ENCODE measurements around the gene NAP1L3.

The NAP1L3 gene

DNA sequence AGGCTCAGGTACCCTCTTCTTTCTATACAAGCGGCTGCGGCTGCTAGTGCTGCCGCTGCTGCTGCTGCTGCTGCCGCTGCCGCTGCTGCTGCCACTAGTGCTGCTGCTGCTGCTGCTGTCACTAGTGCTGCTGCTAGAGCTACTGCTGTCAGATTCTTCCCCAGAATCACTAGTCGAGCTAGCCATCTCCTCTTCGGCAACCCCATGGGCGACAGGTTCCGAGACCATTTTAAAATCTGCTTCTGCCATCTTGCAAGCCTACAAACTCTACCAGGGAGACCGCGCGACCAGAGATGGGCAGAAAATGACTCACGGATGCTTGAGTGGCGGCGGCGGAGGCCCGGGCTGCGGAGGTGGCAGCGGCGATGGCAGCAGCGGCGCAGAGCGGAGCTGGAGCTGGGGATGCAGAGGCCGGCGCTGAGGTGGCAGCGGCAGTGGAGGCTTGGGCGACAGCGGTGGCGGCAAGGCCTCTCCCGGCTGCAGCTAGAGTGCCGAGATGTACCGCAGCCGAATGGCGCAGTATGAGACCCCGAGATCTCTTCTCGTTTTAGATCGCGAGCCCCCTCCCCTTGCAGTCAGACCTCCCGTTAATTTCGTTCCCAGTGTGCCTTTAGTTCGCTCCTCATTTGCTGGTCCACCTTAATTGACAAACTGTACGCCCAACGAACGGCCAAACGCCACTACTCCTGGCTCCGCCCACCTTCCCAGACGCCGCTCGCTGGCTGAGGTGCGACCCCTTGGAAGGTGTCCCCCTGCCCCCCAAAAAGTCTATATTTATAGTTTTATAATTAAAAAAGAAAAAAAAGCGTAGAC, at the start of gene NAP1L3:
Gene NAP1L3 (minus strand): TSS at position 523 of the 813 bp plus-strand sequence. CDS start 274 bp downstream, at position 249.
- peak; percentile 24 for DNase-seq (ENCODE audit: extremely low read depth, low read depth)
- TF ChIP-seq, protein P1, sequence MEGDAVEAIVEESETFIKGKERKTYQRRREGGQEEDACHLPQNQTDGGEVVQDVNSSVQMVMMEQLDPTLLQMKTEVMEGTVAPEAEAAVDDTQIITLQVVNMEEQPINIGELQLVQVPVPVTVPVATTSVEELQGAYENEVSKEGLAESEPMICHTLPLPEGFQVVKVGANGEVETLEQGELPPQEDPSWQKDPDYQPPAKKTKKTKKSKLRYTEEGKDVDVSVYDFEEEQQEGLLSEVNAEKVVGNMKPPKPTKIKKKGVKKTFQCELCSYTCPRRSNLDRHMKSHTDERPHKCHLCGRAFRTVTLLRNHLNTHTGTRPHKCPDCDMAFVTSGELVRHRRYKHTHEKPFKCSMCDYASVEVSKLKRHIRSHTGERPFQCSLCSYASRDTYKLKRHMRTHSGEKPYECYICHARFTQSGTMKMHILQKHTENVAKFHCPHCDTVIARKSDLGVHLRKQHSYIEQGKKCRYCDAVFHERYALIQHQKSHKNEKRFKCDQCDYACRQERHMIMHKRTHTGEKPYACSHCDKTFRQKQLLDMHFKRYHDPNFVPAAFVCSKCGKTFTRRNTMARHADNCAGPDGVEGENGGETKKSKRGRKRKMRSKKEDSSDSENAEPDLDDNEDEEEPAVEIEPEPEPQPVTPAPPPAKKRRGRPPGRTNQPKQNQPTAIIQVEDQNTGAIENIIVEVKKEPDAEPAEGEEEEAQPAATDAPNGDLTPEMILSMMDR (IDR thresholded peaks at IDR 0.05; ENCODE audit: low read depth, low read length): no peak

DNA sequence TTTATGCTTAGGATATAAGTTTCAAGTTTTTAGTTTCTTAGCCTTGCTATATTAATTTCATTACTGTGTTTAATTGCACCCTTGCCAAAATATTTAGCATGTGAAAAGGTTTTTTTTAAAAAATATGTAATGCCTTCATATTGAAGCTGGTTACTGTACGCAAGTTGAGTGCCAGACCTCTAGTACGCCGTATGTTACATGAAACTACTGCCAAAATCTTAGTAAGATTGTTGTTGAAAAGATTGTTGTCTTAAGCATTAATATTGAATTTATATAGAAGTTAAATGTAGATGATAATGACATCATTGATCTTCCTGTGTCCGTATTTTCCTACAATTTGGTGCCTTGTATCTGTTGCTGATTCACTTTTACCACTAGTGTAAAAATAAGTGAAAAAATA, 37.7 kb upstream of the NAP1L3 start:
- DNase-seq (ENCODE audit: extremely low read depth, low read depth): no peak
- TF ChIP-seq, protein P1 (IDR thresholded peaks at IDR 0.05; ENCODE audit: low read depth, low read length): no peak

DNA sequence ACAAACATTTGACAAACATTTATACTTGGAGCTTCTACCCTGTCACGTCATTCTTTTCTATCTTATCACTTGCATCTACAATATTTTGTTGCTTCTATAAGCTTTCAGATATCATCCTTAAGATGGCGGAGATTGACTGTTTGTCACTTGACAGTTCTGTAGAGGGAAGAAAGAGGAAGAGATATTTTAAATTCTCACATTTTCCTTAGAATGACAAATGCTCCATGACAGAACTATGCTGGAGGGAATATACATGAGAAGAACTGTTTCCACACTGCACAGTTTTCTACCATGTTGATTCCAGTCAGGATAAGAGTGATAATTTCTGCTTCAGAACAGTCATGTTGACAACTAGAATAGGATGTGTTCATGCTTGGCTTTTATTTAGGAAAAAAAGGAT, 30.3 kb upstream of the NAP1L3 start:
- DNase-seq (ENCODE audit: extremely low read depth, low read depth): no peak
- TF ChIP-seq, protein P1 (IDR thresholded peaks at IDR 0.05; ENCODE audit: low read depth, low read length): no peak

- TF ChIP-seq, protein P1 (IDR thresholded peaks at IDR 0.05; ENCODE audit: low read depth, low read length): no peak
- DNase-seq (ENCODE audit: extremely low read depth, low read depth): no peak
Measured at GRCh38 chrX:93695981-93696380, 22.6 kb upstream of the NAP1L3 start.

GRCh38 chrX:93673869-93674271, 492 bp upstream of the NAP1L3 start, which contains the start of gene FAM133A:
Gene FAM133A, plus strand, starts transcription at chrX:93674206. Its CDS starts 35,214 bp downstream, at chrX:93709420.
- DNase-seq (ENCODE audit: extremely low read depth, low read depth): no peak
- TF ChIP-seq, protein P1 (IDR thresholded peaks at IDR 0.05; ENCODE audit: low read depth, low read length): no peak

DNA sequence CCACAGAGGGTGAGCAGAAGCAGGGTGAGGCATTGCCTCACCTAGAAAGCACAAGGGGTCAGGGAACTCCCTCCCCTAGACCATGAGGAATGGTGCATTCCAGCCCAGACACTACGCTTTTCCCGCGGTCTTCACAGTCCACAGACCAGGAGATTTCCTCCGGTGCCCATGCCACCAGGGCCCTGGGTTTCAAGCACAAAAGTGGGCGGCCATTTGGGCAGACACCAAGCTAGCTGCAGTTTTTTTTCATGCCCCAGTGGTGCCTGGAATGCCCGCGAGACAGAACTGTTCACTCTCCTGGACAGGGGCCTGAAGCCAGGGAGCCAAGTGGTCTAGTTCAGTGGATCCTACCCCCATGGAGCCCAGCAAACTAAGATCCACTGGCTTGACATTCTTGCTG, 12.8 kb downstream of the NAP1L3 start:
- no peak for DNase-seq (ENCODE audit: extremely low read depth, low read depth)
- TF ChIP-seq, protein P1 (IDR thresholded peaks at IDR 0.05; ENCODE audit: low read depth, low read length): no peak

GRCh38 chrX:93649381-93649780, 24.0 kb downstream of the NAP1L3 start:
- DNase-seq (ENCODE audit: extremely low read depth, low read depth): no peak
- TF ChIP-seq, protein P1 (IDR thresholded peaks at IDR 0.05; ENCODE audit: low read depth, low read length): no peak
